OCI-LY7 (cell line): ENCODE data around the gene FGF2. TPM values are rescaled to one million over a fixed set of nuclear protein-coding genes. Genes with fewer than 3 reads are reported as not detected.

Experiments used
- BruUV-seq: library from RNA; stranded (reverse); fragments of 400-500 nt; replicated peaks from 2 replicates; lab custom pipeline; 2021; lab: Mats Ljungman, UMichigan
- CTCF ChIA-PET: fragments of 300-600 bp; sonication (Branson Sonifier 250); formaldehyde crosslinking; loops from one replicate; lab custom pipeline; 2022; ENCODE audit warnings: antibody characterized with exemption; ENCODE audit not compliant: unreplicated experiment; lab: Charles Lee
- POLR2A ChIA-PET: fragments of 300-600 bp; sonication (Branson Sonifier 250); formaldehyde crosslinking; loops from one replicate; lab custom pipeline; 2022; ENCODE audit warnings: antibody characterized with exemption; lab: Charles Lee
- DNase-seq: peaks from one replicate; pipeline ENCODE4 v3.0.0-alpha.2; 2015; ENCODE audit warnings: low spot score
- H2AFZ ChIP-seq: fragments of 200-600 bp; sonication (generic), shearing (Covaris generic); 2 replicates; pipeline ENCODE4 v1.6.1; 2014; ENCODE audit warnings: mild to moderate bottlenecking, antibody characterized with exemption, low read length, moderate library complexity
- H3K27ac ChIP-seq: fragments of 200-600 bp; sonication (generic); 2 replicates; pipeline ENCODE4 v1.5.1; 2014; ENCODE audit warnings: mixed run types, low read depth, mild to moderate bottlenecking, moderate library complexity, low read length, inconsistent platforms; ENCODE audit not compliant: poor library complexity, severe bottlenecking
- H3K36me3 ChIP-seq: fragments of 200-600 bp; sonication (generic); 2 replicates; pipeline ENCODE4 v1.6.1; 2014; ENCODE audit warnings: mild to moderate bottlenecking, antibody characterized with exemption, low read length, moderate library complexity, mixed read lengths; ENCODE audit not compliant: insufficient read depth
- H3K4me1 ChIP-seq: fragments of 200-600 bp; sonication (generic); 2 replicates; pipeline ENCODE4 v1.5.1; 2014; ENCODE audit warnings: mild to moderate bottlenecking, low read length; ENCODE audit not compliant: insufficient read depth, poor library complexity, severe bottlenecking
- H3K4me2 ChIP-seq: fragments of 200-600 bp; sonication (generic); 2 replicates; pipeline ENCODE4 v1.6.1; 2014; ENCODE audit warnings: mild to moderate bottlenecking, low read length
- H3K4me3 ChIP-seq: fragments of 200-600 bp; sonication (generic); 2 replicates; pipeline ENCODE4 v1.5.1; 2014; ENCODE audit warnings: mild to moderate bottlenecking, low read depth, low read length; ENCODE audit not compliant: poor library complexity, severe bottlenecking
- H3K79me2 ChIP-seq: fragments of 200-600 bp; sonication (generic); 2 replicates; pipeline ENCODE4 v1.6.1; 2016; ENCODE audit warnings: low read depth, mild to moderate bottlenecking, low read length, moderate library complexity, mixed read lengths; ENCODE audit not compliant: insufficient read depth
- H3K9me2 ChIP-seq: fragments of 200-600 bp; sonication (generic); 2 replicates; pipeline ENCODE4 v1.6.1; 2016; ENCODE audit warnings: mild to moderate bottlenecking, low read length, mixed read lengths; ENCODE audit not compliant: insufficient read depth
- H3K9me3 ChIP-seq: fragments of 200-600 bp; sonication (generic); 2 replicates; pipeline ENCODE4 v1.6.1; 2014; ENCODE audit warnings: mild to moderate bottlenecking, mixed run types, low read length, mixed read lengths
- H4K20me1 ChIP-seq: fragments of 200-600 bp; sonication (generic); 2 replicates; pipeline ENCODE4 v1.6.1; 2014; ENCODE audit warnings: mild to moderate bottlenecking, antibody characterized with exemption, low read length, moderate library complexity, mixed read lengths; ENCODE audit not compliant: insufficient read depth
- CTCF ChIP-seq: fragments of 200-600 bp; sonication (generic); conservative IDR thresholded peaks from 2 replicates; pipeline ENCODE4 v1.5.1; 2014; ENCODE audit warnings: mild to moderate bottlenecking, antibody characterized with exemption, low read length, moderate library complexity, mixed read lengths
- EZH2phosphoT487 ChIP-seq: fragments of 200-600 bp; sonication (generic); IDR thresholded peaks from 2 replicates; pipeline ENCODE4 v1.6.1; 2018; ENCODE audit warnings: low read depth, borderline replicate concordance, mild to moderate bottlenecking, mixed run types, antibody characterized with exemption, low read length, moderate library complexity, mixed read lengths
- intact Hi-C: fragments of 100-400 bp; cut with micrococcal nuclease; formaldehyde crosslinking; loops from one replicate; pipeline ENCODE4 v1.10.0; 2022; ENCODE audit not compliant: unreplicated experiment
- total RNA-seq, 2 experiments: library from RNA; depleted of rRNA in 1 of 2; stranded (reverse); fragments of >200 nt in 1 of 2; shearing (Covaris generic) in 1 of 2; gene quantifications; 2 replicates each; pipeline ENCODE4 v1.2.3, GENCODE V29; 2014 to 2022

FGF2 gene
- total RNA-seq, 2 experiments from 2014 or later = 0.53 TPM; not detected in 1

- Histone ChIP-seq H3K4me3 (no peak overlapping the region), H2AFZ (no peak overlapping the region), H3K27ac (no peak overlapping the region), H3K9me3 (no peaks in the 10 kb centered on the region), H3K4me1 (no peaks in the 10 kb centered on the region), H4K20me1 (no peaks in the 10 kb centered on the region), H3K9me2 (no peaks in the 10 kb centered on the region), H3K36me3 (no peaks in the 10 kb centered on the region), H3K4me2 (no peak overlapping the region), H3K79me2 (no peaks in the 10 kb centered on the region)
- DNase-seq = no peak
- ChIA-PET CTCF (no interaction called here), POLR2A (interaction anchor here (0.6 kb wide), 1 partner anchor 392 kb away, joined by 4 read pairs; no protein-coding TSS in a partner anchor)
- TF ChIP-seq EZH2phosphoT487 (no peak), CTCF (no peak)
- intact Hi-C loops = no loop called here
- no TSS peak for BruUV-seq
Measured at GRCh38 chr4:122884499-122884898, 57.9 kb downstream of the FGF2 start.

GRCh38 chr4:122889726-122890125, 63.1 kb downstream of the FGF2 start:
- POLR2A ChIA-PET = no interaction called here
- Histone ChIP-seq H3K4me1 (no peaks in the 10 kb centered on the region), H3K4me3 (no peak overlapping the region), H3K9me3 (no peaks in the 10 kb centered on the region), H3K9me2 (no peaks in the 10 kb centered on the region), H2AFZ (no peak overlapping the region), H3K79me2 (no peaks in the 10 kb centered on the region), H3K36me3 (no peaks in the 10 kb centered on the region), H3K27ac (no peak overlapping the region), H4K20me1 (no peaks in the 10 kb centered on the region), H3K4me2 (no peak overlapping the region)
- no peak for DNase-seq
- BruUV-seq = no TSS peak
- CTCF ChIA-PET = no interaction called here
- TF ChIP-seq EZH2phosphoT487 (no peak), CTCF (no peak)
- intact Hi-C loops = no loop called here

GRCh38 chr4:122890147-122890795, 63.6 kb downstream of the FGF2 start:
- CTCF ChIA-PET = no interaction called here
- intact Hi-C loops = no loop called here
- BruUV-seq = no TSS peak

More at GRCh38 chr4:122890147-122890795, 63.6 kb downstream of the FGF2 start:
- Histone ChIP-seq H3K4me1 (no peaks in the 10 kb centered on the region), H3K9me2 (no peaks in the 10 kb centered on the region), H2AFZ (no peak overlapping the region), H3K9me3 (no peaks in the 10 kb centered on the region), H3K4me3 (no peak overlapping the region), H3K36me3 (no peaks in the 10 kb centered on the region), H3K27ac (no peak overlapping the region), H4K20me1 (no peaks in the 10 kb centered on the region), H3K79me2 (no peaks in the 10 kb centered on the region), H3K4me2 (no peak overlapping the region)
- POLR2A ChIA-PET = no interaction called here
- DNase-seq = no peak
- TF ChIP-seq EZH2phosphoT487 (no peak), CTCF (no peak)
